Subcutaneous adipose tissue (tissue), 4 donors: ENCODE data around the gene CREBL2. TPM values are rescaled to one million over a fixed set of nuclear protein-coding genes. Genes with fewer than 3 reads are reported as not detected.

Source experiments
- total RNA-seq, 4 donors: library from RNA; depleted of rRNA; stranded (reverse); fragments of >200 nt; gene quantifications; one replicate each; pipeline ENCODE4 v1.1.0, GENCODE V29; 2016
- TF ChIP-seq, protein P1 (sequence below): fragments of 450-650 bp; IDR thresholded peaks from one replicate; pipeline ENCODE4 v1.5.1; 2016; ENCODE audit warnings: low read depth, mild to moderate bottlenecking, control low read depth, antibody characterized with exemption, moderate library complexity

The CREBL2 gene
- total RNA-seq, 4 donors from 2014 or later: 73.8 to 113 (median 99.4) TPM

DNA sequence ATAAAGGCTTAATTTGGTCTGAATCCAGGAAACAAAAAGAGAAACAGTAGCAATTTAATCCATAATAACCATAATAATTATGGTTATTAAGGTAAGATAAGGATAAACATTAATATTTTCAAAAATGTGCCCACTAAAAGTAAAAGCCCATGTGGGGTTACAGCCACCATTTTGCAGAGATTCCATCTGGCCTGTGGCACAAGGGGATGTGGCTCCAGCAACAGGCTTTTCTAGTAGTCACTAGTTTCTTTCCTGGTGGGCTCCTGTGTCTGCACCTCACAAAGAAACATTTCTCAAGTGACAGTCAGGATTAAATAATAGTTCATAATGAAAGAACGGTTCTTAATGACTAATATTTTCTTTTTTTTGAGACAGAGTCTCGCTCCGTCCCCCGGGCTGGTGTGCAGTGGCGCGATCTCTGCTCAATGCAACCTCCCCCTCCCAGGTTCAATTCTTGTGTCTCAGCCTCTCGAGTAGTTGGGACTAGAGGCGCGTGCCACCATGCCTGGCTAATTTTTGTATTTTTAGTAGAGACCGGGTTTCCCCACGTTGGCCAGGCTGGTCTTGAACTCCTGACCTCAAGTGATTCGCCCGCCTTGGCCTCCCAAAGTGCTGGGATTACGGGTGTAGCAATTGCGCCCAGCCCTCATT lies 52.1 kb downstream of the CREBL2 start:
- TF ChIP-seq, protein P1, sequence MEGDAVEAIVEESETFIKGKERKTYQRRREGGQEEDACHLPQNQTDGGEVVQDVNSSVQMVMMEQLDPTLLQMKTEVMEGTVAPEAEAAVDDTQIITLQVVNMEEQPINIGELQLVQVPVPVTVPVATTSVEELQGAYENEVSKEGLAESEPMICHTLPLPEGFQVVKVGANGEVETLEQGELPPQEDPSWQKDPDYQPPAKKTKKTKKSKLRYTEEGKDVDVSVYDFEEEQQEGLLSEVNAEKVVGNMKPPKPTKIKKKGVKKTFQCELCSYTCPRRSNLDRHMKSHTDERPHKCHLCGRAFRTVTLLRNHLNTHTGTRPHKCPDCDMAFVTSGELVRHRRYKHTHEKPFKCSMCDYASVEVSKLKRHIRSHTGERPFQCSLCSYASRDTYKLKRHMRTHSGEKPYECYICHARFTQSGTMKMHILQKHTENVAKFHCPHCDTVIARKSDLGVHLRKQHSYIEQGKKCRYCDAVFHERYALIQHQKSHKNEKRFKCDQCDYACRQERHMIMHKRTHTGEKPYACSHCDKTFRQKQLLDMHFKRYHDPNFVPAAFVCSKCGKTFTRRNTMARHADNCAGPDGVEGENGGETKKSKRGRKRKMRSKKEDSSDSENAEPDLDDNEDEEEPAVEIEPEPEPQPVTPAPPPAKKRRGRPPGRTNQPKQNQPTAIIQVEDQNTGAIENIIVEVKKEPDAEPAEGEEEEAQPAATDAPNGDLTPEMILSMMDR: no peak

GRCh38 chr12:12665194-12665593 lies 53.5 kb downstream of the CREBL2 start:
- TF ChIP-seq, protein P1: no peak

GRCh38 chr12:12668005-12668404 lies 56.3 kb downstream of the CREBL2 start:
- TF ChIP-seq, protein P1: no peak

DNA sequence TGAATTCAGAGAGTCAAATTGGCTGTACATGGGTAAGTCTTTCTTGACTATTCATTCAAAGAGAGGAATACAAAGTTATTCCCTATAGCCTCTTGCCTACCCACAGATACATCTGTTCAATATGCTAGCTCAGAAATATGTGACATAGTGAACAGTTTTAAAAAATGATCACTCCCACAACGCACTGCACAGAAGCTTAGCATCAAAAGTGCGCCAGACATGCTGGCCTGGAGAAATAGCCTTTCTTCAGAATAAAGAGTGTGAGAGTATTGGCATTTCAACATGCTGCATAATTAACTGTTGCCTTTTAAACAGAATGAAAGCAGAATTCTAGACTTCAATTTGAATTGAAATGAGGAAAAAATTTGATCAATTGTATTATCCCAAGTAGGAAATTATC lies 57.3 kb downstream of the CREBL2 start:
- TF ChIP-seq, protein P1: no peak

GRCh38 chr12:12671850-12672660 lies 60.4 kb downstream of the CREBL2 start:
- TF ChIP-seq, protein P1: no peak

DNA sequence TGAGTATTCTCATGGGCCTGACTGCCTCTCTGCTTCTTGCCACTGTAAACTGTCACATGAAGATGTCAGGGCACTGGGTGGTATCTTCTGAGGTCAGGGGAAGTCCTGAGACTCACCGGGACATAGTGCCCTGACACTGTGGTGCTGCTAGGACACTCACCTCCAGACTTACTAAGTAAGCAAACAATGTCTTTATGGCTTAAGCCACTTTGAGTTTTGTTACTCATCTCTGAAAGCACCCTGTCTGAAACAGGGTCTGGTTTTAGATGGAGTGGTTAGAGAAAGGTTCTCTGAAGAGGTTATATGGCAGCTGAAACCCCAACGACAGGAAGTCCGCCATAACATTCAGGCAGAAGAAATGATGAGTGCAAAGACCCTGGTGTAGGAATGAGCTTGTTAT lies 61.6 kb downstream of the CREBL2 start:
- TF ChIP-seq, protein P1: no peak

DNA sequence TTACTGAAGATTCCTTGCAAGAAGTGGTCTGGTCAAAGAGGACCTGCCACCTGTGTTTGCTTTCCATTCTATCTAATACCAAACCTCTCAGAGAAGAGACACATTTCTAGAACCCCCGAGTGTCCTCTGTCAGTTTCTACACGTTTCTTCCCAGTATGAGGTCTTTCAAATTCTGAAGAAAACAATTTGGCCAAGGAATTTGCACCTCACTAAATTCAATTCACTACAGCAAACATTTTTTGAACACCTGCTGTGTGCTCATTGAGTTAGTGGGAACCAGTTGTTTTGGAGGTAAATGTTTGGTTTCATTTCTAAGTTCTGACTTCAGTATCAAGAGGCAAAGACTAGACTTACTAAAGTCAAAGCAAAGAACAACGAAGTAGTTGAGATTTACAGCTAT lies 64.9 kb downstream of the CREBL2 start:
- TF ChIP-seq, protein P1: no peak
